GM19438 (cell line): Measurements from ENCODE around the gene FNDC3B.
"Not testable (repeated sequence)": the region's sequence is repeated elsewhere in the genome, so short reads cannot be mapped to it uniquely, and the experiment has no call there.

Experiments
- ATAC-seq: cut with Tn5 transposase; IDR thresholded peaks from one replicate; pipeline ENCODE4 v1.9.1; 2021; ENCODE audit warnings: low read depth; ENCODE audit not compliant: unreplicated experiment

The FNDC3B gene

DNA sequence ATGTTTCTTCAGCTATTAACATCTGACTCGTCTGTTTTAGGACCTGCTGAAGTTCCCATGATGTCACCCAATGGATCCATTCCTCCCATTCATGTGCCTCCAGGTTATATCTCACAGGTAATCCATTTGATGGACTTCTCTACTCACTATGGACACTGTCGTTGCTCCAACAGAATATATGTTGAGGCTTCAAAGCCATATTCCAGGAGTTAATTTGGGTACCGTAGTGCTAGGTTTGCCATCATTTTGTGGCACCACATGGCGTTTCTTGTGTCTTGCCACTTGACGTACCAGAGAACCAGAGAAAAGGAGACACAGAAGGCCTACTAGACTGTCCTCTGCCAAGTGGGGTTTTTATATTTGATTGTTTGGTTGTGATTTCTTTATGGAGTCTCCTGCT, 187.5 kb downstream of the FNDC3B start:
- ATAC-seq, result no peak

DNA sequence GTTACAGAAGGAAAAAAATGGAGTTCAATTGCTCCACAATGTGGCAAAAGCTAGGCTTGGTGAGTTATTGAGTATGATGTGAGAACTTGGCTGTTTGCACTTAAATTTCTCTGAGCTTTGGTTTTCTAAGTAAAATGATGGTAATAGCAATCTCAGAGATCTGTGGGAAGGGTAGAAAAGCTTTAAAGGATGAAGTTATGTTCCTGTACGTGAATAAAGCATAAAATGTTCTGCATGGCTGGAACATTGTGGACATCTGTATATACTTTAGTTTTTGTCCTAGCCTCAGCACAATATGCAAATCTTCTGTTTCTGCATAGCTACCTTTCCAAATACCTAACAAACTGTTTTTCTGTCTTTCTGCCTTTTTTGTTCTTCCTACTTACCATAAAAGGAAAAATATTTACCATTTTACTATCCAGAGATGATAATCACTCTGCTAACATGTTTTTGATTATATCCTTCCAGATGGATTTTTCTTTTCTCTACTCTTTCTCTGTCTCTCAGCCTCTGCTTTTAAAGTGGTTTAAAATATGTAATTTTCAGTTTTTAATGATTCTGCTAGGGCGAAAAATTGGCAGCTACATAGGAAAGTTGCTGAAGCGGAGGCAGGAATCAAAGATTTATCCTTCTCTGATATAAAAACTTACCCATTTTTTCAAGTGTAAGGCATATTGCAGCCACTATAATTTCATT, 188.1 kb downstream of the FNDC3B start:
- no peak for ATAC-seq

DNA sequence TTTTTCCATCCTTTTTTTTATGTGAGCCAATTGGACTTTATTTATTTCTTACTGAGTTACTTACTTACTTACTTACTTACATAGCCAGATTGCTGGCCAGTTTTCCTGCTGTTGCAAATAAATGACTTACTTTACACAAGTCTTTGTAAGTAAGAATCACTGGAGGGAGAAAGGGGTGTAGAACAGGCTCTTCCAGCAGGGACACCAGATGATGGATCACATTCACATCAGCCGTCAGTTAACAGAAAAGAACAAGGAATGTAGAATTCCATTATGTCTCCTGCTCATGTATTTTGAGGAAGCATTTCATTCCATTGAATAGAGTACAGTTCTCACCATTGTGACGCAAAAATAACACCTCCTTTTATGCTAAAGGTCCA, 188.6 kb downstream of the FNDC3B start:
- no peak for ATAC-seq

DNA sequence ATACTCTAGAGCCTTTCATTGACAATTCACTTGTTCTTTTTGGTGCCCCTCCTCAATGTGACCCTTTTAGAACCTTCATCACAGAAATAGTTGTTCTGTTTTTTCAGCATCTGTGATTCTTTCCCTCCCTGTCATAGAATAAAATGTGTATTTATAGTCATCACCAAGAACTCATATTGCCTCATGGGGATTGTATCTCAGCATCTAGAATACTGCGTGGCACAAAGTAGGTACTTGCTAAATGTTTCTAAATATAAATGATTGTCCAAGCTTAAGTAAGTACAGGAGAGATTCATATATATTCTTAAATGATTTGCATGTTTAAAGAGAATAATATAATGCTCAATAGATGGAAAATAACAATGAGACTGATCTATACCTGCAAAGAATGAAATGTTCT, 190.1 kb downstream of the FNDC3B start:
- ATAC-seq, result no peak

DNA sequence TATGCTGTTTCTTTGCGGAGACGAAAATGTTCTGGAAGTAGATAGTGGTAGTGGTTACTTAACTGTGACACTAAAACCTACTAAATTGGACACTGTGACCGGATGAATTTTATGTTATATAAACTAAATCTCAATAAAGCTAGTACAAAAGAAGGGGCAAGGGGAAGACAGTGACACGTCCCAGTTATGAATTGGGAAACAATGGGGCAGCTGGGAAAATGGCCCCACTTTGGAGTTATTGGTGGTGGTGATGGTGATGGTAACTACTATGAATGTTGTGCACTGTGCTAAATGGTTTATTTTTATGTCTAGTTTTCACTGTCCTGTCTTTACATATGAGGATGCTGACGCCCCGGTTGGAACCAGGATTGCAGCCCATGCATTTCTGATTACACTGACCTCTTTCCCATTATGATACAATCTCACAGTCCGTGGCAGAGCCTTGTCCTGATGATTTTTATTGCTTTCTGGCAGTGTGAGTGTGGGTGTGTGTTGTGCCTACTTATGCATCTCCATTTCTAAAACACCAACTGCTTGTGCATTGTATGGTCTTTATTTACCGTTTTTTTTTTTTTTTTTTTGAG, 192.0 kb downstream of the FNDC3B start:
- ATAC-seq, result no peak

DNA sequence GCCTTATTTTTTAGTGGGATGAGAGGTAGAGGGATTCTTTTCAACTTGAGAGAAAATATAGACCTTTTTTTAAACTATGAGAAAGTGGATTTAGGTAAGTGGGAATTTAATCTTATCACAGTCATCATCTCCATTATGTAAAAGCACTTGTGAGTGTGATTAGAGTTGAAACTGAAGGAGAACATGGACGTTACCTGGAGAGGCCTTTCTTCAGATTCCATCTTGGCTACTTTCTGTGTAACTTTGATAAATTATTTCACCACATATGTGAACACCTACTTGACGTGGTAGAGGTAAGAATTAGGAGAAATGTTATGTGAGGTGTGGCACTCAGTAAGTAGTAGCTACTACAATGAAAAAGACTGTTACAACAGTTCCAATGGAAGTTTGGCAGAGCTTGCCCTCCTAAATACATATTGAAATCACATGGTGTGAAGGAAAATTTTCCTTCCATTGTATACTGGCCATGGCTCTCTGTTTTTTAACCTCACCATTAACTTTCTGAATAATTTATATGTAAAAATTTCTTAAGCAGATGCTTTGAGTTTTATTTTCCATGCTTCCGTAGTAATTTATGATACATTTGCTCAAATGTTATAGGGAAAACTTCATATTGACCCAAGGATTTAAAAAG, 193.3 kb downstream of the FNDC3B start:
- no peak for ATAC-seq

DNA sequence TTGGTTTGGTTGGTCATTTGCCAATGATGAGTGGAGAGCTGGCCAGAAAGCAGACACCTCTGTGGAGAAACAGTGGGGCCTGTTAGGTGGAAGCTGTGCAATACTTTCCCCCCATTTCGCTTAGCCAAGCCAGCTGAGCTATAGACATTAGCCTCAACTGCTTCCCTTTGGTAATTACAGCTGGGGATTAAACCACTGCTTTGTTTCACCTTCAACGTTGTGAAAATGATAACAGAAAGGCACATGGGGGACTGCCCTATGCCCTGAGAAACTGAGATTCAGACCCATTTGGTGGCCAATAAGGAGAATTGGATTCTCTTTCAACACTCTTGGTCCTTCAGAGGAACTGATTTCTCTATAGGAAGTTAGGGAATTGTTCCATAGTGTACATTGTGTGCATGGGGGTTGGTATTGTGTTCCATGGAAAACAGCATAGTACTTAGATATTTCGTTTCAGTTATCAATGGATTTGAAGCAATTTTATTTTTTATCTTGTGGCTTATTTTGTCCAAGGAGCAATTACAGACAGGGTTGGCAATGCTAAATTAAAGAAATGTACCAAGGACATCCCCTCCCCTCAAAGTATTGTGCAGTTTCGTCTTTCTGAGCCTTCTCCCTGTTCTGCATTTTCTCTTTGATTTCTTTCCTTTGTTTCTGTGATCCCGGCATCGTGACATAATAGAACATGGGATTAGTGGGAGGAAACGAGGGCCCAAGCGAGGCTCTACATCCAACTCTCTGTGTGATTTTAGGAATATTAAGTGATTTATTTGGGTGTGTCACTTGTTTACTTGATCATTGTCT, 194.3 kb downstream of the FNDC3B start:
- ATAC-seq, result no peak

DNA sequence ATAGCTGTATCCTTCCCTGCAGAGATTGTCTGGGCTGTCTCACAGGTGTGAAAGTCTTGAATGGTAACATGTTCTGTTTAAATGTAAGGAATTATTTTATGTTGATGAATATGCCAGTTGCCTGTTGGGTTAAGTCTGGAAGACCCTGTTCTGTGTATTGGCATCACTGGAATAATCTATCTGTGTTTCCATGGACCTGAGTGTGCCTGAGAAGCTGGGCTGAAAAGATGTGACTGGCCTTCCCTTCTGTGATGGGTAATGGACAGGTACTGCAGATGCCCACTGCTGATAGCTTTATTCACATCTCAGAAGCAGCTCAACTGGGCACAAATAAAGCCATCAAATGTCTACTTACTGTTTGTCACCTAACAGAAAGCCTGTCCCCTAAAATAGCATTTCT, 196.3 kb downstream of the FNDC3B start:
- ATAC-seq, result no peak

DNA sequence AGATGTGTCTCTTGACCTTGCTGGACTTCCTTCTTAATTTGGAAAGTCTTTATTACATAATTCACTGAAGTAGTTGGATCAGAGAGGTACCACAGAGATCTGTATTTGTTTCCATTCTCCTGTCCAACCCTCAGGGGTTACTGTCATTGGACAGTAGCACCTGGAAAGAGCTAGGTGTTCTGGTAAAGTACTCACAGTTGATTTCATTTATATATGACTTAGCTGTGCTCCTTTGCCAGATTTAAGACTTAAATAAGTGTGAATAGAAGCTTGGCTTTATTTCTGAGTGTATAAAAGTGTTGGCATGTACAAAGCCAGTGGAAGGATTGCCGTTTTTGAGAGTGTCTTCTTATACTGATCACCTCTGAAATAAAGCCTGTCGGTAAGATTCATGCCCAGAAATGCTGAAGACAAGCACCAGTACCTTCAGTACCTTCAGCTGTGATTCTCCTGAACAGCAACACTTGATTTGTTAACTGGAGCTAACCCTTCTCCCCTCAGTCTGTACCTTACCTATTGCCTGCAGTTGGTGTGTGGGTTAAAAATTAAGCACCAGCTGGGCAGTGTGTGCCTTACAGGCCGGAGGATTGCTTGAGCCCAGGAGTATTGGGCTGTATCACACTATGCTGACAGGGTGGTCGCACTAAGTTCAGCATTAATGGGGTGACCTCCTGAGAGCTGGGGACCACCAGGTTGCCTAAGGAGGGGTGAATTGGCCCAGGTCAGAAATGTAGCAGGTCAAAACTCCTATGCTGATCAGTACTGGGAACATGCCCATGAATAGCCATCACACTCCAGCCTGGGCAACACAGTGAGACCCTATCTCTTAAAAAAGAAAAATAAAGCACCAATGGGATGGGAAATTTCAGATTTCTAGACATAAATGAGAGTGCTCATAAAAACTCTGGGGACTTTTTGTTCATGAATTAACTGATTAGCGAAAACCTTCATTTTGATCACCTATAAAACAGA, 197.7 kb downstream of the FNDC3B start:
- ATAC-seq, result no peak

DNA sequence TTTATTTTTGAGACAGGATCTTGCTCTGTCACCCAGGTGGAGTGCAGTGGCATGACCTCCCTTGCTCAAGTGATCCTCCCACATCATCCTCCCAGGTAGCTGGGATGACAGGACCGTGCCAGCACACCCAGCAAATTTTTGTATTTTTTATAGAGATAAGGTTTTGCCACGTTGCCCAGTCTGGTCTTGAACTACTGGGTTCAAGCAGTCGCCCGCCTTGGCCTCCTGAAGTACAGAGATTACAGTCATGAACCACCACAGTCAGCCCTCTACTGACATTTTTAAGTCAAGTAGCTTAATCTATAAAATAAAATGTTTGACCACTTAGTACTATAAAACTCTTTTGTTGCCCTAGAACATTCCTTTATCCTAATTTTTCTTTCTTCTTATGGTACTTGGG, 198.8 kb downstream of the FNDC3B start:
- ATAC-seq, result no peak

DNA sequence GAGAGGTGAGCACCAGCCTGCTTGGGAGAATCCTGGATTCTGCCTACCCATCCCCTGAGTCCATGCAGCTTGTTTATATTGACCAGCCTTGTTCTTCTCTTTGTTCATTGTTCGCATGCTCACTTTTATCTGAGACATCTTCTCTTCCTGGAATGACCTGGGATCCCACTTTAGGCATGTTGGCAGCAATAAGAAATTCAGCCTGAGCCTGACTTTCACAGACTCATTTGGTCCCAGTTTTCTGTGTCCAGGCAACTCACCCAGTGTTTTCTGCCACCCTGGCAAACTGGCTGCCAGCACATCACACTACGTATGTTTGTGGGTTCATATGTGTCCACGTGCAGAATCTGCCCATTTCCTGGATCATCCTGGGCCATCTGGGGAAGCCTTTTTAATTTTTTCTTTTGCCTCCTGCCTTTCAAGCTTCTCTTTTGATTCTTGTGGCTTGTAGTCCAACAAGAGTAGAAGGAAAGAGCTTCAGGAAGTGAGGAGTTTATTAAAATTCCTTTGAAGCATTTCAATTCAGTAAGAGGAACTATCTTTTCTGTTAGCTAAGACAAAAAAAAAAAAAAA, 199.9 kb downstream of the FNDC3B start:
- no peak for ATAC-seq

DNA sequence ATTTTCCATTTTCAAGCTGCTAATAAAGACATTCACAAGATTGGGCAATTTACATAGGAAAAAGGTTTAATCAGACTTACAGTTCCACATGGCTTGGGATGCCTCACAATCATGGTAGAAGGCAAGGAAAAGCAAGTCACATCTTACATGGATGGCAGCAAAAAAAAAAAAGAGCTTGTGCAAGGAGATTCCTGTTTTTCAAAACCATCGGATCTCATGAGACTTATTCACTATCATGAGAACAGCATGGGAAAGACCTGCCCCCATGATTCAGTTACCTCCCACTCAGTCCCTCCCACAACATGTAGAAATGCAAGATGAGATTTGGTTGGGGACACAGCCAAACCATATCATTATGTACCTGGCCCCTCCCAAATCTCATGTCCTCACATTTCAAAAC, 202.0 kb downstream of the FNDC3B start:
- no peak for ATAC-seq

DNA sequence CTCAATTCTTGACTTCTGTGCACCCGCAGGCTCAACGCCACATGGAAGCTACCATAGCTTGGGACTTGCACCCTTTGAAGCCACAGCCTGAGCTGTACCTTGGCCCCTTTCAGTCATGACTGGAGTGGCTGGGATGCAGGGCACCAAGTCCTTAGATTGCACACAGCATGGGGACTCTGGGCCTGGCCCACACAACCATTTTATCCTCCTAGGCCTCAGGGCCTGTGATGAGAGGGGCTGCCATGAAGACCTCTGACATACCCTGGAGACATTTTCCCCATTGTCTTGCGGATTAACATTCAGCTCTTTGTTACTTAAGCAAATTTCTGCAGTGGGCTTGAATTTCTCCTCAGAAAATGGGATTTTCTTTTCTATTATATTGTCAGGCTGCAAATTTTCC, 203.1 kb downstream of the FNDC3B start:
- ATAC-seq, result not testable (repeated sequence)

DNA sequence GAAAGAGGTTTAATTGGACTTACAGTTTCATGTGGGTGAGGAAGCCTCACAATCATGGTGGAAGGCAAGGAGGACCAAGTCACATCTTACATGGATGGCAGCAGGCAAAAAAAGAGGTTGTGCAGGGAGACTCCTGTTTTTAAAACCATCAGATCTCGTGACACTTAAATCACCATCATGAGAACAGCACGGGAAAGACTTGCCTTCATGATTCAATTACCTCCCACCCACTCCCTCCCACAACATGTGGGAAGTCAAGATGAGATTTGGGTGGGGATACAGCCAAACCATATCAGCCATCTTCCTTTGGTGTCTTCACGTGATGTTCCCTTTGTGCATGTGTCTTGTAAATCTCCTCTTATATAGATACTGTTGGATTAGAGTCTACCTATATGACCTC, 204.0 kb downstream of the FNDC3B start:
- not testable (repeated sequence) for ATAC-seq

DNA sequence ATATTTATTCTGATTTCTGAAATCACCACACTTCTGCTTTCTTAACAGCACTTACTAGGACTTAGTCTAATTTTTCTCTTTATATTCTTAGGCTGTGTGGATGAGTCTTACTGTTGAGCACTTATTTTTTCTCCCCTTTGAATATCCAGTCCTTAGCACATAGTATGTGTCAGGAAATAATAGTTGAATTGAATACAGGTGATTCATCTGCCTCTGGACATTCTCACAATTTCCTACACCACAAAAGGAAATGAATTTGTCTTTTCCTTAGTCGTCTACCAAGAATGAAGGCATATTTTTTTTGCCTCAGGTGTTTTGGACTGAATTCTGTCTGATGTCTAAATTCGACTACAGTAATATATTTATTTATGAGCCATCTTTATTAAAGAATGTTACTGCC, 204.6 kb downstream of the FNDC3B start:
- no peak for ATAC-seq

DNA sequence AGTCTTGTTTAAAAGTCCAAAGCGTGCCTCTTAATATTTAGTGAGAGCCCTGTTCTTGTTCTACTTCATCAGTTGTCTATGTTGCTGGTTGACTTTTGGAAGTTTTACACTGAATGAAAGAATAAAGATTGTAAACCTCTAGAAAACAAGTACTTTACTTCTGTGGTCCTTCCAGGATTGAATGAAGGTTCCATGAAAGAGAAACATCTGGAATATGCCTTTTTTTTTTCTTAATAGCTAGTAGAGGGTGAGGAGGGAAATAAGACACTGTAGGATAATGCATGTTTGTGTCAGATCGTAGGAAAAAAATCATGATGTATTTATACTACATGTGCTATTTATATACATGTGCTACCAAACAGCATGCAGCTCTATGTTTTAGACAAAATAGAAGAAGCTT, 205.9 kb downstream of the FNDC3B start:
- no peak for ATAC-seq

DNA sequence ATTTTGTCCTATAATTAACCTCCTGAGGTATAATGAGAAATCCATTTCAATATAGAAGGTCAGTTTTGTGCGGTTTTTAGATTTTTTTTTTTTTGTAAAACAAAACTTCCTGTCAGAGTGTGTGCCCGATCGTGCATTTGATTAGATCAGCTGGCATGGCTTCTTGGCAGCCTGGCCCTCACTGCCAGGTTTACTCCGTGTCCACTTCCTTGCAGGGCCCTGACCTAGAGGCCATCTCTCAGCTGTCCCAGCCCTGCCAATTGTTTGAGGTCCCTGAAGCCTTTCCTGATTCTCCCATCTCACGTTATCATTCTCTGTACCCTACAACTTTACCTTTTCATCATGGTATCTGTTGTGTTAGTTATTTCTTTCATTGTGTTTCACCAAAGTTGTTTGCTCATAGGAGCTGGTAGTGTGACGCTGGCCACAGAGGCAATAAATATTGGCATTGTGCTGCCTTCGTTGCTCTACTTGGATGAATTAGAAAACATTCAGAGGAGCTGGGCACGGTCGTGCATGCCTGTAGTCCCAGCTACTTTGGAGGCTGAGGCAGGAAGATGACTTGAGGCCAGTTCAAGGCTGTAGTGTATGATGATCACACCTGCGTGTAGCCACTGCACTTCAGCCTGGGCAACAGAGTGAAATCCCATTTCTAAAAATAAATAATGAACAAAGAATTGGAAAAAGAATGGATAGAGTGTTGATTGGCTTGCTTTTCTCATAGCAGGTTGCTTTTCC, 206.9 kb downstream of the FNDC3B start:
- ATAC-seq, result no peak

DNA sequence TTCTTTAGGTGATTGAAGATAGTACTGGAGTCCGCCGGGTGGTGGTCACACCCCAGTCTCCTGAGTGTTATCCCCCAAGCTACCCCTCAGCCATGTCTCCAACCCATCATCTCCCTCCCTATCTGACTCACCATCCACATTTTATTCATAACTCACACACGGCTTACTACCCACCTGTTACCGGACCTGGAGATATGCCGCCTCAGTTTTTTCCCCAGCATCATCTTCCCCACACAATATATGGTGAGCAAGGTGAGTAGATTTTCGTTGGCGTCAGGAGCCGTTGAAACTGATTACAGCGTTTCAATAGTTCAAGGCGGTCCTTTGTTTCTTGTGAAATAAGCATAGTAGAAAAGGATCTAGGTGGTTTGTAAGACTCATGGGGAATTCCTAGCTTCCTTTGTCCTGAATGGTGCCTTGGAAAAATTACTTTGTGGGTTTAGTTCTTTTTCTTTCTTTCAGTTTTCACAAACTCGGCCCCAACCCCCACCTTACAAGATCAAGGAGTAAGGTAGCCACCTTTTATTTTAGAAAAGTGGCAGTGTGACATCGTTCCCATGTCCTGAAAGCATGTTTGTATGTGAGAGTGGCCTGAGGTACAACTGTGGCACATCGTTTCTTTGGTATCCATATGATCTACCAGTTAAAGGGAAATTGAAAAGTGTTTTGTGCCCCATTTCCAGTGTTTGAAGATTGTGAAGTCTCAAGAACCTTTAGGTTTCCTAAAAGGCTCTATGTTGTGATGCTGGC, 208.3 kb downstream of the FNDC3B start:
- ATAC-seq, result no peak

DNA sequence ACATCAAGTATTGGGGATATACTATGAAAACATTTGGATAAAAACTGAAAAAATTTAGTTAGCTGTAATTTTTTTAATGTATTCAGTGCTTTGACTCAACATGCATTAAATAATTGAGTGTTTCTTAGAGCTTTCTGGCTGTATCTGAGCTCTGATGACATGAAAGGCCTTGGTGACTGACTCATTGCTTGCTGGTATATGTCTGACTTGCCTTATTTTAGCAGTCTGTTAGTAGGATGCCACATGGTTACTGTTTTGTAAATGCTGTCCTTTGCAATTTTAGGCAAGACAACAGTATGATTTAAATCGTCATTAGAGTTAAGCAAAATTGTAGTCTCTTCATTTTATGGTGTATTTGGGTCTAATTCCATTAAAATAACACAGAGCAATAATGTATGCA, 209.7 kb downstream of the FNDC3B start:
- ATAC-seq, result no peak
